Right ventricle myocardium superior (tissue), 1 donor: Measurements from ENCODE around the gene PEPD. TPM values are rescaled to one million over a fixed set of nuclear protein-coding genes. Genes with fewer than 3 reads are reported as not detected.

Experiments used
- ATAC-seq: fragments of 200-7000 bp; cut with Tn5 transposase; one replicate; pipeline ENCODE4 v1.9.1; 2020; ENCODE audit warnings: mild to moderate bottlenecking; ENCODE audit not compliant: poor library complexity
- DNase-seq: peaks from one replicate; pipeline ENCODE4 v3.0.0-alpha.2; 2020
- intact Hi-C: fragments of 100-400 bp; cut with DNase I; formaldehyde crosslinking; loops from one replicate; pipeline ENCODE4 v1.11.2; 2022
- total RNA-seq: library from RNA; stranded (reverse); fragmentation: NEBNext Ultra II Directional; extraction: Animal tissue kit (Norgen Biotek cat#: 25700); gene quantifications from one replicate; pipeline ENCODE4 v1.2.1, GENCODE V29; 2021
- donor health status: DM: no; HTN: yes; CAD: no; lungs with severe emphysema.

The PEPD gene
- total RNA-seq, 1 donor from 2014 or later: 29.6 TPM

DNA sequence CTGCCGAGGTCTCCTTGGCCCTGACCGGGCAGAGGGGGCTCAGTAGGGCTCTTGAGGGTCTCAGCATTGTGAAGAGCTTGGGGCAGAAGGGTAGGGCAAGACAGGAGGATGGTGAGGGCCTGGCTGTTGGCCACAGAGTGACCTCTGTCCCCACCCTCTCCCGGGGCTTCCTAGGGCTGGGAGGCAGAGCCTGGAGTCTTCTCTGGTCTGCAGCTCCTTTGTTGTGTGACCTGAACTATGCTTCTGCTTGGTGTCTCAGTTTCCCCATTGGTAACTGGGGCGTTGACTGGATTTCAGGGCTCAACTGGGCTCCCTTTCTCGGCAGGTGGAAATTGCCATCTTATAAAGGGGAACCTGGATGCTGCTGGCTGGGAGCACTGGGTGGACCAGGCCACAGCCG is 30.1 kb upstream of the PEPD start:
- intact Hi-C loops: no loop called here
- no peak for DNase-seq
- no peak for ATAC-seq

DNA sequence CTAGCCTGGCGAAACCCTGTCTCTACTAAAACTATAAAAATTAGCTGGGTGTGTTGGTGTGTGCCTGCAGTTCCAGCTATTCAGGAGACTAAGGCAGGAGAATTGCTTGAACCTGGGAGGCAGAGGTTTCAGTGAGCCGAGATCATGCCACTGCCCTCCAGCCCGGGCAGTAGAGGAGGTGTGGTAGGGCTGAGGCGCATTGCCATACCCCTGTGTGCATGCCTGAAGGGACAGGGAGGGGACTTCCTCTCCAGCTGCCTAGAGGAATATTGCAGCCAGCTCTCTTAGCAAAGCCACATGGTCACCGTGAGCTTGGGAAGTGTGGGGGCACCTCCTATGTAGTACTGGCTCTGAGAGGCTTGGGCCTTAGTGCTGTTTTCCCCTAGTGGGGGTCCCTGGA is 29.2 kb upstream of the PEPD start:
- intact Hi-C loops: no loop called here
- ATAC-seq (no peak), DNase-seq (no peak)

DNA sequence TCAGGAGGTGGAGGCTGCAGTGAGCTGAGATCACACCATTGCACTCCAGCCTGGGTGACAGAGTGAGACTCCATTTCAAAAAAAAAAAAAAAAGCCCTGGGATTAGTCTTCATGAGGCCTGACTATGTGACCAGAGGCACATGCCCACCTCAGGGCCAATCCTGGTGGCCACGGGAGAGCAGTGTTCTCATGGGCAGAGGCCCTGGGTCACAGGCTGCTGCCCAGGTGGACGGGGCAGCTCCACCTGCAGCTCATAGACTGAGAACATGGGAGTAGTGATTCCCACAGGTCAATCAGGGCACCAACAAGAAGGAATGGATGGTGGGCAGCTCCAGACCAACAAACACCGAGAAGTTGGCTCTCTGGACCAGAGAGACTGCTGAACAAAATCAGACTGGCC is 26.1 kb upstream of the PEPD start:
- ATAC-seq: no peak
- no peak for DNase-seq
- intact Hi-C loops: no loop called here

DNA sequence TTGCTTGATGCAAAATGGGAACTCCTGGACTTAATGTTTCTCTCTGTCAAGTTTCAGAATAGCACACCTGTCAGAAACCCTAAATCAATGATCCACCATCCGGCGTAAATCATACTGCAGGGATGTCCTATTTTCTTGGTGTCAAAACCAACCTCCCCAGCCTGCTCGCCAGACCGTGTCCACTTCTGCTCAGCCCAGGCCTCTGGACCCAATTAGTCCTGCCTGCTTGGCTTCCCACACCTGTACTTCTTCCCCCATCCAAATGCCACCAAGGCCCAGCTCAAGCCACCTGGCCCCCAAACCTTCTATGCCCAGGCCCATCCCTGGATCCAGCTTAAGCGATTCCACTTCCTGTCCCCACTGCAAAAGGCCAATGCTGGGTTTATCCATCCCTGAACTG is 25.1 kb upstream of the PEPD start:
- ATAC-seq (no peak), DNase-seq (no peak)
- intact Hi-C loops: no loop called here

DNA sequence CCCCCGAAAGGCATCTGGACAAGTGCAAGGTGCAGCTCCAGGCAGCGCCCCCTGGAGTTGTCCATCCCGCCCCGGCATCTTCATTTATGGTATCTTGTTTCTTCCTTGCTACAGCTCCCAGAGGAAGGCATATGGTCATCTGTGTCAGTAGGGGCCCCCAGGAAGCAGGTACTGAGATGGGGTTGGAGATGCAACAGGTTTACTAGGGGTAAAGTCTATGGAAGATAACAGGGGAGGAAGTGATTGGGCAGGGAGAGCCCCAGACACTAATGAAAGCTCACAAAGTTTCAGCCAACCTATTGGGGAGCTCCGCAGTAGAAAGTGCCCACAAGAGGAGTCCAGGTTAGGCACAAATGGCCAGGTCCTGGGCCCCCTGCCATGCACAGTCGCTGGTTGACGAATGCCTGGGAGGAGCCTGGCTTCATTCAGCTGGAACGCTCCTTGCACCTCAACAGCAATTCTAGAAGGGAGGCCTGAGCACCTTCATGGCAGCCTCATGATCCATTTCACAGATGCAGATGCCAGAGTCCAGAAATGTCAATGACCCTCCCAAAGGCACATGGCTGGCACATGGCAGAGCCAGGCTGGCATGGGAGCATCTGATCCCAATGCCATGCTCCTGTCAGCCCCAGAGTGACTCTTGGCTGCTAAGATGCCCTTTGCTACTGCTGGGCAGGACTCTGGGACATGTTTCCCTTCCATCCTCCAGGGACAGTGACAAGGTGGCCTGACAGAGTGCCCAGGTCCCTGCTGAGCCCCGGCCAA is 23.8 kb upstream of the PEPD start:
- intact Hi-C loops: no loop called here
- ATAC-seq: no peak
- DNase-seq: peak; percentile 6

DNA sequence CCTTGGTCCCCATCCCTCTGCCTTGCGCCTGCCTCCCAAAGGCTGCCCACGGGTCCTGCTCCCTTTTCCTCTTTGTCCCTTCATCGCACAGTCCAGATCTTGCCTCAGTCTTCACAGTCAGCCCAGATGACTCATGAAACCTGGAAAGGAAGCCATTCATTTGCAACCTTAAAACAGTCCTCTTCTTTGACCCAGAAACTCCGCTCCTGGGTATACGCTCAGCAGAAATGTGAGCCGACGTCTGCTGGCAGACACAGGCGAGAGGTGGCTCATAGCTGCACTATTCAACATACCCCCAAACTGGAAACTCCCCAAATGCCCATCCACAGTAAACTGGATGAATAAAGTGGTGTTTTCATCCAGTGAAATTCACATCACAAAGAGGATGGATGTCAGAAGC is 13.6 kb upstream of the PEPD start:
- DNase-seq: no peak
- no peak for ATAC-seq
- intact Hi-C loops: no loop called here

DNA sequence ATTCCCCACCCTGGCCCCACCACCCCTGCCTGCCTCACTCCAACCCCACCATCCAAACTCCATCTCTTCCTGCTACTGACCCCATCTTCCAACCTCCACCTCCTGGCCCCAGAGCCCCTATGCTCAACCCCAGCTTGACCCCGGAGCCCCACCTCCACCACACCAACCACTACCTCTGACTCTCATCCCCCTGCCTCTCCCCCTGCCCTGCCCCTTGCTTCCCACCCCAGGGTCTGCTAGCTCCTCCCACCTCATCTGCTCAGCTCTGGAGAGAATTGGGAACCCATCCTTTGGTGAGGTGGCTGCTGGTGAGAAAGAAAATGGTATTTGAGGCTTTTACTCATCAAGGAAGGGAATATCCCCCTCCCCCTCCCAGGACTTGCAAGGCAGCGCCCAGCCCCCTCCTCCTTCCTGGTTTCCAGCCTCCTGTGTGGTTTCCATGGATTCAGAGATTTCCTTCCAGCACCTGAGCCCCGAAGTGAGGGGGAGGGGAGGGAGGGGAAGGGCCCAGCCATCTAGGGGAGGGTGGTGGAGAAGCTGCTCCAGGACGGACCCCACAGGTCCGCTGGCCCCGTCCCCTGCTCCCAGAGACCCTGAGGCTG is 11.4 kb upstream of the PEPD start:
- ATAC-seq: no peak
- DNase-seq: no peak
- intact Hi-C loops: no loop called here

DNA sequence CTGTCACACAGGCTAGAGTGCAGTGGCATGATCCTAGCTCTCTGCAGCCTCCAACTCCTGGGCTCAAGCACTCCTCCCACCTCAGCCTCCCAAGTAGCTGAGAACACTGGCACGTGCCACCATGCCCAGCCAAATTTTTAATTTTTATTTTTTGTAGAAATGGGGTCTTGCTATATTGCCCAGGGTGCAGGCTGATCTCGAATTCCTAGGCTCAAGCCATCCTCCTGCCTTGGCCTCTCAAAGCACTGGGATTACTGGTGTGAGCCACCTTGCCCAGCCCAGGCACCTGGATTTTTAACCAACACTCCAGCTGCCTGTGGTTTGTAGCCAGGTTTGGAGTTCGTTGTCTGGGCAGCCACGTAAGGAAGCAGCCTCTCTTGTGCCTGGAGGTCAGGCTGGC is 9.3 kb upstream of the PEPD start:
- DNase-seq (no peak), ATAC-seq (no peak)
- intact Hi-C loops: no loop called here

DNA sequence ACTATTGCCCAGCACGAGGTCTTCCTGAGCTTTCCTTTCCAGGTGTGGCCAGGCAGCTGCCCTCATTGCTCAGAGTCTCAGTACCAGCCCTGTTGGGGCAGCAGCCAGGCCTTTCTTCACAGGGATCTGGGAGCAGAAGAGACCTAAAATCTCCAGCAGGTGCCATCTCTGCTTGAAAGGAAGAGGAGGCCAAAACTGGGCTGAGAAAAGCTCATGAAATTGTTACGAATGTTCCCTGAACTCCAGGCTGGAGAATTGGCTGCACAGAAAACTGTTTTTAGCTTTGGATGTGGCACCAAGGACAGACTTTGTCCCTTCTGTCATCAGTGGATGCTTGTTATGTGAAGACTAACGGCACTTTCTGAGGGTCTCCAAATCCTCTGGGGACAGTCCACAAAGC is 8.7 kb upstream of the PEPD start:
- intact Hi-C loops: no loop called here
- ATAC-seq: no peak

DNA sequence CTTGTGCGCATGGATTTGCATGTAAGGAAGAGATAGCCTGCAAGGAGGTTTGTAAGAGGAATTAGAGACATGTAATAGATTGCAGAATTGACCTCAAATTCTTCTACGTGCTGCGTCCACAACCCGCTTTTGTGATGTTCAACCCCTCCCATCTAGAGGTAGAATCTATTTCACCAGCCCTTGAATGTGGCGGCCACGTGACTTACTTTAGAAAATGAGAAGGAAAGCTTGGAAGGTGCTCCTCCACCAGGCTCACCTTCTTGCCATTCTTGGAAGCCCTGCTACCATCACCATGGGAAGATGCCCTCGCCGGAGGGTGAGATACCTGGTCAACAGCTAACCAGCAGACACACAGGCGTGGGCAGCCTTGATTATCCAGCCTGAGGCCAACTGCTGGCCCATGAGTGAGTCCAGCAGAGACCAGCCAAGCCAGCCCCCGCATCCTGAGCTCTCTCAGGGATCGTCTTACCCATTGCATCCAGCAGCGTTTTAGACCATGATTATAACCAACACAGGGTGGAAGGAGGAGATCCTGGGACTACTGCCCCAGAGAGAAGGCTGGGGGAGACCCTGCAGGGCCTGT is 7.6 kb upstream of the PEPD start:
- intact Hi-C loops: no loop called here
- ATAC-seq (no peak), DNase-seq (no peak)

More for the DNA sequence above, 8.7 kb upstream of the PEPD start:
- DNase-seq: no peak

DNA sequence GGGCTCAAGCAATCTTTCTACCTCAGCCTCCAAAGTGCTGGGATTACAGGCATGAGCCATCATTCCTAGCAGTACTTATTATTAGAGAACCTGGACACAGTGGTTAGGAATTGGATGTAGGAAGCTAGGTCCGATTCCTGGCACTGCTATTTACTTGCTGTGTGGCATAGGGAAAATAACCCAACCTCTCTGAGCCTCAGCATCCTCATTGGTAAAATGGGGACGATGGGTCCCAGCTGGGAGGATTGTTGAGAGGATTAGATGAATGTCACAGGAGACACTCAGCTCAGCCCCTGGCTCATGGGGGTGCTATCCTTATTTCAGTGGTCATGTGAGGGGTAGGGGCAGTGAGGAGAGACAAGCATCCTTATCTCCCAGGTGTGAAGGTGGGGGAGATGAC is 6.8 kb upstream of the PEPD start:
- ATAC-seq (no peak), DNase-seq (no peak)
- intact Hi-C loops: no loop called here

DNA sequence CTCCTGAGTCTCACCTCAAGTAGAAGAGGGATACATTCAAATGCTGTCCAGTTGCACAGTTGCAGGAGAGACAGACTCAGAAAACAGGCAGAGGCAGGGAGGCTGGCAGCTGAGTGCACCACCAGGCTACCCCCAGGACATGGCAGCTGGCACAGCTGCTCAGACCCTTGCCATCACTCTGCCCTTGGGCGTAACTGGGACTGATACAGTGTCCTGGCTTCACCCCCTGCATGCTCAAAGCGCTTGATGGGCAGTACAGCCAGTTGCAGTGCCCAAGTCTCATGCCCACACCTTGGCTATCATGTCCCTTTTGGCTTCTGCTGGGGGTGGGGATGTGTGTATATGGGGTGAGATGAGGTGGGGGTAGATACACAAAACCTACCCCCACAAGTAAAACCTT is 5.5 kb upstream of the PEPD start:
- ATAC-seq: no peak
- intact Hi-C loops: no loop called here
- no peak for DNase-seq

DNA sequence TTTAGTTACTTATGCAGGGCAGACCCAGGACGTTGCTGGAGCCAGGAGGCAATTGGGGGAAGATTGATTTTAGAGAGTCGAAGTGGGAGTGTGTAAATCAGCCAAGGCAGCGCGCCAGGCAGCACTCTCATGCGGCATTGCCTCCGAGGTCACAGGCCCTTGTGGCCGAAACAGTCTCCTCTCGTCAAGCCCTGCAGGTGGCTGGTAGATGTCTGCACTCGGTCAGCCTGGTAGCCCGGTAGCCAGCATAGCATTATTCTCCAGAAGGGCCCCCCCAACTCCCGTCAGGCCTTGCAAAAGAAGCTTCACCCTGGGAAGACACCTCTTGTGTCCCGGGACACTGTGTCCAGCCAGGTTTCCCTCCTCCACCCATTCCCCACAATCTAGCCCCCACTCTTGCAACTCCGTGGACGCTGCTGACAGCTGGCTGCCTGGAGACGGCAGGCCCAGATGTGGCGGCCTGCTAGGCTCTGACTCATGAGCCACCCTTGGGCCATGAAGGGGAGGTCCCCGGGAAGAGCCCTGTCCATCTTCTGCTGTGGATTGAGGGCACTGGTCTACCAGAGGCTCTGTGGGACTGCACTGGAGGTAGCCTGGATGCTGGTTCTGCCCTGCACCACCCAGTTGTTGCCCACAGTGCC is 2.6 kb upstream of the PEPD start:
- ATAC-seq (no peak), DNase-seq (no peak)
- intact Hi-C loops: no loop called here

DNA sequence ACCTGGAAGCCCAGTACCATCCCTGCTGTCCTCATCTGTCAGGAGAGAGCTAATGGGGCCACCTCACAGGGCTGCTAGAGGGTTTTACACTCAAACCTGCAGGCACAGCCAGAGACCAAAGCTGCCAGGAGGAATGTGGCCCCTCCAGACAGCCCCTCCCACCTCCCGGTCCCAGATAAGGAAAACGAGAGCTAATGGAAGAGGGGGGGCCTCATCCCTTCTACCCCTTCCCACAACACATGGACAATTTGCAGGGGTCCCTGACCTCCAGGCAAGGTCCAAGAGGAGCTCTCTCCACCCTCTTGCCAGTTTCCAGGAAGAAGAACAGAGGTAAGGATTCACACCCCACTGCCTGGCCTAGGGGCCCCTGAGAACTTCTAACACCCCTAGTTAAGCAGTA is 1.6 kb upstream of the PEPD start:
- ATAC-seq (no peak), DNase-seq (no peak)
- intact Hi-C loops: no loop called here

DNA sequence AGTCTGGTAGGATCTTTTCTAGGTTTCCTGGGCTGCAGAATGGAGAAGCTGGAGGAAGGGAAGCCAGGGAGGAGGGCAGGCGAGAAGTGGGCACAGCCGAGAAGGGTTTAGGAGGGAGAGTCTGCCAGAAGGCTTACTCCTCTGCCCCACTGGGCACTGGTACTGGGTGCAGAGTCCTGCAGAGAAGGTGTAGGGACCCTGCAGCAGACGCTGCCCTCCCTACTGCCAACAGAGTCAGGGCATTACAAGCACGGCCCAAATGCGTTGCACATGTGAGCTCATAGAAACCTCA is 726 bp upstream of the PEPD start:
- intact Hi-C loops: no loop called here

DNA sequence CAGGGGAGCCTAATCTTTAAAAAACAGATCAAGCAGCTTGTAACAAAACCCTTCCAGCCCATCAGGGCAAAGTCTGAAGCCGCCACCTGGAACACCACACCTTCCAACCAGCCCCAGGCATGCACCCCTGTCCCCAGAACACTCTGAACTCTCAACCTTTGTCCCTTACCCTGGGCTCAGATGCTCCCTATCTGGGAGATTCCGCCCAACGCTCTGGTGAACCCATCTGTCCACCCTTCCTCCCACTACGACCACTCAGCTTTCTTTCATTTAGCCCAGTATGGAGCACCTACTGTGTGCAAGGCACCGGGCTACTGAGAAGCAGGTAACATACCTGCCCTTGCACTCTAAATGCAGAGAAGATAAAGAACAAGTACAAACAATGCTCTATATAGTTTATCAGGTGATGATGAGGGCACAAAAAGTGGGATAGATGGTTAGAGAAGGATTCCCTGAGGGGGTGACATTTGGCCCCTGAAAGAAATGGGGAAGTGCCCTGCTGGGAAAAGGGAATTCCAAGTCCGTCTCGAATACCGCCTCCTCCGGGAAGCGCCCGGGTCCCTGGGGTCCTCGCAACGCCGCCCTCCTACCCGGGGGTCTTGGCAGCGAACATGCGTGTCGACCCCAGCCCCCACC is 629 bp downstream of the PEPD start:
- no peak for DNase-seq
- intact Hi-C loops: no loop called here
- no peak for ATAC-seq

More for the DNA sequence above, 726 bp upstream of the PEPD start:
- DNase-seq: no peak
- ATAC-seq: no peak

DNA sequence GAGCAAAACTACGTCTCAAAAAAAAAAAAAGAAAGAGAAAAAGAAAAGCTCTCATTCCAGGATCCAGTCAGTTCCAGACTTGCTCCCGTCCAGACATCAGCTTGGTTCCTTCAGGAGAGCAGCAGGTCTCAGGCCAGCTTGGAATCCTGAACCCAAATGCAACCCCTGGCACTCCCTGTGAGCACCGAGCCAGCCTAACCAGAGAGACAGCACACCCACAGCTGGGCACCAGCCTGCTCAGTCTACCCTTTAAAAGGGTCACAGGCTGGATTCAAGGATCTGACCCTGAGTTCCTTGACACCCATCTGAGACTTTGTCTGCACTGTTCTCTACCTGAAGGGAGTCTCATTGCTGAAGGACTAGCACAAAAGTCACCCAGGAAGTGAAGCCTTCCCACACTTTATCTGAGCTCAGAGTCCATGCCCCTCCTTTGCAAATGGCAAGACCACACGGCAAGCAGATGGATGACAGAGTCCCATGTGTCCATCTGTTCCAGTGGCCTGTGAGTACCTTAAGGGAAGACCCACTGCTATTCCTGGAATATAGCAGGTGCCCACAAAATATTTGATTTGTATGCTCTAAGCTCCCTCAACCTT is 1.4 kb downstream of the PEPD start:
- no peak for ATAC-seq
- intact Hi-C loops: no loop called here

DNA sequence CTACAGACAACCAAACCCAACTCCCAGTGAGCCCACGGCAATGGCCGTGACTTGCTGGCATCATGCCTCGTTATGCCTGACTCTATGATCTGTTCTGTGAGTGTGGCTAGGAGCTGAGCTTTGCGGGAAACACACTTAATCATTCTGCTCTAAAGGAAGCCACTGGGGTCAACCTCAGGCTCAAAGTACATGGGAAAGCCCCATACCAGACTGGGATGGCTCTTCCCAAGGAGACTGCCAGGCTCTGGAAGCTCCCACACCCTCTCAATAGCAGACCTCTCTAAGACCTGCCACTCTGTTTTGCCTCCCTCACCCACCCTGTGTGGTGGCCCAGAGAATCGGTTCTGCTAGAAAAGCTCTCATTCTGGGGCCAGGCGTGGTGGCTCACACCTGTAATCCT is 2.2 kb downstream of the PEPD start:
- ATAC-seq (no peak), DNase-seq (no peak)
- intact Hi-C loops: no loop called here

More for the DNA sequence above, 1.4 kb downstream of the PEPD start:
- DNase-seq: no peak

DNA sequence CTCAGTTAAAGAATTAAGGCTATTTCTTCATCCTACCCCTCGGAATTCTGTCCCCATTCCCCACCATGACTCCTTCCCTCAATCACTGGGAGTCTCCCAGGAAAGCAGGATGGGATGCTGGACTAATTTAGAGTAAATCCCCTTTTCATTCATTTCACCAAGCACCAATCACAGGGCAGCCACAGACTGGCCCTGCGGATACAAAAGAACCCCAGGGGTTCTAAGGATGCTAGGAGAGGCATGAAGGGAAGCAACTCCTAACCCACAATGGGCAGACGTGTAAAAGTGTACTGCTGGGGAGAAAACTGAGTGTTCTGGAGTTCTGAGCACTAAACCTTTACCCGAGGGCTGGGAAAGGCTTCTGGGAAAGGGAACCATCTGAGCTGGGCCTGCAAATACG is 3.0 kb downstream of the PEPD start:
- intact Hi-C loops: no loop called here
- ATAC-seq (no peak), DNase-seq (no peak)
